SK-N-SH treated with all-trans-retinoic acid at 6 μM for 48 hours (cell line): ENCODE data around the gene TRIM40.

ENCODE experiments used
- BACH2 ChIP-seq: fragments of 250-450 bp; sonication (Bioruptor Pico); IDR thresholded peaks from 2 replicates; pipeline ENCODE4 v1.9.0; 2021; ENCODE audit warnings: mild to moderate bottlenecking, borderline replicate concordance
- CREB5 ChIP-seq: fragments of 250-450 bp; sonication (Bioruptor Pico); IDR thresholded peaks from 2 replicates; pipeline ENCODE4 v1.5.1; 2020; ENCODE audit warnings: low read depth, mild to moderate bottlenecking, moderate library complexity
- CSDC2 ChIP-seq: fragments of 250-450 bp; sonication (Bioruptor Pico); IDR thresholded peaks from 2 replicates; pipeline ENCODE4 v1.5.0; 2020; ENCODE audit warnings: mild to moderate bottlenecking, moderate library complexity
- ISL1 ChIP-seq: fragments of 250-450 bp; sonication (Bioruptor Pico); IDR thresholded peaks from 2 replicates; pipeline ENCODE4 v2.1.2; 2022; ENCODE audit warnings: mild to moderate bottlenecking, moderate library complexity
- OSR1 ChIP-seq: fragments of 250-450 bp; sonication (Bioruptor Pico); IDR thresholded peaks from 2 replicates; pipeline ENCODE4 v1.8.0; 2022; ENCODE audit warnings: moderate library complexity, mild to moderate bottlenecking, inconsistent platforms
- PPARA ChIP-seq: fragments of 250-450 bp; sonication (Bioruptor Pico); IDR thresholded peaks from 2 replicates; pipeline ENCODE4 v1.5.0; 2020; ENCODE audit warnings: mild to moderate bottlenecking, borderline replicate concordance
- RARB ChIP-seq: fragments of 250-450 bp; sonication (Bioruptor Pico); IDR thresholded peaks from 2 replicates; pipeline ENCODE4 v1.8.0; 2021; ENCODE audit warnings: mild to moderate bottlenecking, moderate library complexity
- TSHZ2 ChIP-seq: fragments of 250-450 bp; sonication (Bioruptor Pico); IDR thresholded peaks from 2 replicates; pipeline ENCODE4 v1.5.0; 2020; ENCODE audit warnings: mild to moderate bottlenecking, moderate library complexity
- ZFP3 ChIP-seq: fragments of 250-450 bp; sonication (Bioruptor Pico); IDR thresholded peaks from 2 replicates; pipeline ENCODE4 v1.5.0; 2020; ENCODE audit warnings: mild to moderate bottlenecking, moderate library complexity

- TF ChIP-seq CSDC2 (CRISPR knock-in tag) (no peak), TSHZ2 (CRISPR knock-in tag) (no peak), BACH2 (CRISPR knock-in tag) (no peak), ZFP3 (CRISPR knock-in tag) (no peak), ISL1 (no peak), OSR1 (CRISPR knock-in tag) (no peak), RARB (no peak), CREB5 (CRISPR knock-in tag) (no peak), PPARA (CRISPR knock-in tag) (no peak)
Measured at GRCh38 chr6:30101444-30102413, 34.2 kb upstream of the TRIM40 start.
